ENCODE data around the gene CAPN5. TPM values are rescaled to one million over a fixed set of nuclear protein-coding genes. Genes with fewer than 3 reads are reported as not detected.

CAPN5 gene
- total and polyA plus RNA-seq, 2 of the 13 experiments (the other 11 are each of a cell fraction or from before 2014, with no cell fraction given): 0.27 to 1.2 TPM

DNA sequence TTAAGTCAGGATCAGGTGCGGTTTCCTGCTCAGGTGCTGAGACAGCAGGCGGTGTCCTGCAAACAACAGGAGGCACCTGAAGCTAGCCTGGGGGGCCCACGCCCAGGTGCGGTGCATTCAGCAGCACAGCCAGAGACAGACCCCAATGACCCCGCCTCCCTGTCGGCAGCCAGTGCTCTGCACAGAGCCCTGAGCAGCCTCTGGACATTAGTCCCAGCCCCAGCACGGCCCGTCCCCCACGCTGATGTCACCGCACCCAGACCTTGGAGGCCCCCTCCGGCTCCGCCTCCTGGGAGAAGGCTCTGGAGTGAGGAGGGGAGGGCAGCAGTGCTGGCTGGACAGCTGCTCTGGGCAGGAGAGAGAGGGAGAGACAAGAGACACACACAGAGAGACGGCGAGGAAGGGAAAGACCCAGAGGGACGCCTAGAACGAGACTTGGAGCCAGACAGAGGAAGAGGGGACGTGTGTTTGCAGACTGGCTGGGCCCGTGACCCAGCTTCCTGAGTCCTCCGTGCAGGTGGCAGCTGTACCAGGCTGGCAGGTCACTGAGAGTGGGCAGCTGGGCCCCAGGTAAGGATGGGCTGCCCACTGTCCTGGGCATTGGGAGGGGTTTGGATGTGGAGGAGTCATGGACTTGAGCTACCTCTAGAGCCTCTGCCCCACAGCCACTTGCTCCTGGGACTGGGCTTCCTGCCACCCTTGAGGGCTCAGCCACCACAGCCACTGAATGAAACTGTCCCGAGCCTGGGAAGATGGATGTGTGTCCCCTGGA is 61.3 kb downstream of the CAPN5 start, which contains the start of gene MYO7A (continued):
- TF ChIP-seq ZMYM3 (CRISPR knock-in tag; IDR thresholded peaks at IDR 0.05) (peak; percentile 74), MXD4 (CRISPR knock-in tag; IDR thresholded peaks at IDR 0.05) (no peak), LCORL (IDR thresholded peaks at IDR 0.05) (no peak), LCORL (CRISPR knock-in tag; IDR thresholded peaks at IDR 0.05) (peak; percentile 89), REXO4 (CRISPR knock-in tag; IDR thresholded peaks at IDR 0.05; ENCODE audit: borderline replicate concordance) (no peak), KLF6 (CRISPR knock-in tag; IDR thresholded peaks at IDR 0.05) (no peak), SAP130 (CRISPR knock-in tag; IDR thresholded peaks at IDR 0.05; ENCODE audit: low read depth) (peak; percentile 91), RARG (CRISPR knock-in tag; IDR thresholded peaks at IDR 0.05; ENCODE audit: low read depth) (no peak), ZNF3 (CRISPR knock-in tag; IDR thresholded peaks at IDR 0.05) (no peak), RORA (CRISPR knock-in tag; IDR thresholded peaks at IDR 0.05) (no peak), BORCS8-MEF2B (CRISPR knock-in tag; IDR thresholded peaks at IDR 0.05) (no peak), ZSCAN21 (CRISPR knock-in tag; IDR thresholded peaks at IDR 0.05; ENCODE audit: borderline replicate concordance) (peak; percentile 46; the same call in 1 of the 2 replicates), EP300 (IDR thresholded peaks at IDR 0.05; ENCODE audit: low read depth in 2 of 2, low read length in 2 of 2) (peak in 1 of 2 experiments; percentile 52; a peak in 2 of 4 replicates), EP300 (CRISPR knock-in tag; IDR thresholded peaks at IDR 0.05; ENCODE audit: borderline replicate concordance) (no peak; the same call in 1 of the 2 replicates)
- TF ChIP-seq, protein P1, sequence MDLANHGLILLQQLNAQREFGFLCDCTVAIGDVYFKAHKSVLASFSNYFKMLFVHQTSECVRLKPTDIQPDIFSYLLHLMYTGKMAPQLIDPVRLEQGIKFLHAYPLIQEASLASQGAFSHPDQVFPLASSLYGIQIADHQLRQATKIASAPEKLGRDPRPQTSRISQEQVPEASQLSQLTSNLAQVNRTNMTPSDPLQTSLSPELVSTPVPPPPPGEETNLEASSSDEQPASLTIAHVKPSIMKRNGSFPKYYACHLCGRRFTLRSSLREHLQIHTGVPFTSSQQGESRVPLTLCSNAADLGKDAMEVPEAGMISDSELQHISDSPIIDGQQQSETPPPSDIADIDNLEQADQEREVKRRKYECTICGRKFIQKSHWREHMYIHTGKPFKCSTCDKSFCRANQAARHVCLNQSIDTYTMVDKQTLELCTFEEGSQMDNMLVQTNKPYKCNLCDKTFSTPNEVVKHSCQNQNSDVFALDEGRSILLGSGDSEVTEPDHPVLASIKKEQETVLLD (CRISPR knock-in tag; IDR thresholded peaks at IDR 0.05; ENCODE audit: low read depth): no peak
- TF ChIP-seq, protein P2, sequence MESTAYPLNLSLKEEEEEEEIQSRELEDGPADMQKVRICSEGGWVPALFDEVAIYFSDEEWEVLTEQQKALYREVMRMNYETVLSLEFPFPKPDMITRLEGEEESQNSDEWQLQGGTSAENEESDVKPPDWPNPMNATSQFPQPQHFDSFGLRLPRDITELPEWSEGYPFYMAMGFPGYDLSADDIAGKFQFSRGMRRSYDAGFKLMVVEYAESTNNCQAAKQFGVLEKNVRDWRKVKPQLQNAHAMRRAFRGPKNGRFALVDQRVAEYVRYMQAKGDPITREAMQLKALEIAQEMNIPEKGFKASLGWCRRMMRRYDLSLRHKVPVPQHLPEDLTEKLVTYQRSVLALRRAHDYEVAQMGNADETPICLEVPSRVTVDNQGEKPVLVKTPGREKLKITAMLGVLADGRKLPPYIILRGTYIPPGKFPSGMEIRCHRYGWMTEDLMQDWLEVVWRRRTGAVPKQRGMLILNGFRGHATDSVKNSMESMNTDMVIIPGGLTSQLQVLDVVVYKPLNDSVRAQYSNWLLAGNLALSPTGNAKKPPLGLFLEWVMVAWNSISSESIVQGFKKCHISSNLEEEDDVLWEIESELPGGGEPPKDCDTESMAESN (CRISPR knock-in tag; conservative IDR thresholded peaks at IDR 0.05): peak; percentile 49; the same call in 1 of the 2 replicates
- TF ChIP-seq, protein P3, sequence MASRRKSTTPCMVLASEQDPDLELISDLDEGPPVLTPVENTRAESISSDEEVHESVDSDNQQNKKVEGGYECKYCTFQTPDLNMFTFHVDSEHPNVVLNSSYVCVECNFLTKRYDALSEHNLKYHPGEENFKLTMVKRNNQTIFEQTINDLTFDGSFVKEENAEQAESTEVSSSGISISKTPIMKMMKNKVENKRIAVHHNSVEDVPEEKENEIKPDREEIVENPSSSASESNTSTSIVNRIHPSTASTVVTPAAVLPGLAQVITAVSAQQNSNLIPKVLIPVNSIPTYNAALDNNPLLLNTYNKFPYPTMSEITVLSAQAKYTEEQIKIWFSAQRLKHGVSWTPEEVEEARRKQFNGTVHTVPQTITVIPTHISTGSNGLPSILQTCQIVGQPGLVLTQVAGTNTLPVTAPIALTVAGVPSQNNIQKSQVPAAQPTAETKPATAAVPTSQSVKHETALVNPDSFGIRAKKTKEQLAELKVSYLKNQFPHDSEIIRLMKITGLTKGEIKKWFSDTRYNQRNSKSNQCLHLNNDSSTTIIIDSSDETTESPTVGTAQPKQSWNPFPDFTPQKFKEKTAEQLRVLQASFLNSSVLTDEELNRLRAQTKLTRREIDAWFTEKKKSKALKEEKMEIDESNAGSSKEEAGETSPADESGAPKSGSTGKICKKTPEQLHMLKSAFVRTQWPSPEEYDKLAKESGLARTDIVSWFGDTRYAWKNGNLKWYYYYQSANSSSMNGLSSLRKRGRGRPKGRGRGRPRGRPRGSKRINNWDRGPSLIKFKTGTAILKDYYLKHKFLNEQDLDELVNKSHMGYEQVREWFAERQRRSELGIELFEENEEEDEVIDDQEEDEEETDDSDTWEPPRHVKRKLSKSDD (CRISPR knock-in tag; IDR thresholded peaks at IDR 0.05; ENCODE audit: low read depth): peak; percentile 72; the same call in 1 of the 2 replicates
- TF ChIP-seq, protein P4, sequence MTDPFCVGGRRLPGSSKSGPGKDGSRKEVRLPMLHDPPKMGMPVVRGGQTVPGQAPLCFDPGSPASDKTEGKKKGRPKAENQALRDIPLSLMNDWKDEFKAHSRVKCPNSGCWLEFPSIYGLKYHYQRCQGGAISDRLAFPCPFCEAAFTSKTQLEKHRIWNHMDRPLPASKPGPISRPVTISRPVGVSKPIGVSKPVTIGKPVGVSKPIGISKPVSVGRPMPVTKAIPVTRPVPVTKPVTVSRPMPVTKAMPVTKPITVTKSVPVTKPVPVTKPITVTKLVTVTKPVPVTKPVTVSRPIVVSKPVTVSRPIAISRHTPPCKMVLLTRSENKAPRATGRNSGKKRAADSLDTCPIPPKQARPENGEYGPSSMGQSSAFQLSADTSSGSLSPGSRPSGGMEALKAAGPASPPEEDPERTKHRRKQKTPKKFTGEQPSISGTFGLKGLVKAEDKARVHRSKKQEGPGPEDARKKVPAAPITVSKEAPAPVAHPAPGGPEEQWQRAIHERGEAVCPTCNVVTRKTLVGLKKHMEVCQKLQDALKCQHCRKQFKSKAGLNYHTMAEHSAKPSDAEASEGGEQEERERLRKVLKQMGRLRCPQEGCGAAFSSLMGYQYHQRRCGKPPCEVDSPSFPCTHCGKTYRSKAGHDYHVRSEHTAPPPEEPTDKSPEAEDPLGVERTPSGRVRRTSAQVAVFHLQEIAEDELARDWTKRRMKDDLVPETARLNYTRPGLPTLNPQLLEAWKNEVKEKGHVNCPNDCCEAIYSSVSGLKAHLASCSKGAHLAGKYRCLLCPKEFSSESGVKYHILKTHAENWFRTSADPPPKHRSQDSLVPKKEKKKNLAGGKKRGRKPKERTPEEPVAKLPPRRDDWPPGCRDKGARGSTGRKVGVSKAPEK (CRISPR knock-in tag; IDR thresholded peaks at IDR 0.05; ENCODE audit: borderline replicate concordance): no peak

All from HepG2 (cell line).